HG03571 (cell line): Measurements from ENCODE around the gene UMODL1.

Experiments used
- ATAC-seq: cut with Tn5 transposase; IDR thresholded peaks from one replicate; pipeline ENCODE4 v1.9.1; 2021; ENCODE audit not compliant: unreplicated experiment

UMODL1 gene

GRCh38 chr21:42182713-42183371 lies 111.7 kb downstream of the UMODL1 start:
- ATAC-seq: no peak

- no peak for ATAC-seq
Observed at GRCh38 chr21:42183374-42184266, 112.5 kb downstream of the UMODL1 start.

GRCh38 chr21:42186591-42186990 lies 115.5 kb downstream of the UMODL1 start:
- no peak for ATAC-seq

- peak; percentile 97 for ATAC-seq
Observed at GRCh38 chr21:42187976-42188653, 117.0 kb downstream of the UMODL1 start.

GRCh38 chr21:42188663-42189062 lies 117.5 kb downstream of the UMODL1 start:
- ATAC-seq: no peak

GRCh38 chr21:42189431-42189830 lies 118.3 kb downstream of the UMODL1 start:
- no peak for ATAC-seq

- ATAC-seq: no peak
Observed at GRCh38 chr21:42189860-42190485, 118.9 kb downstream of the UMODL1 start.

- ATAC-seq: no peak
Observed at GRCh38 chr21:42190486-42190863, 119.4 kb downstream of the UMODL1 start.

- no peak for ATAC-seq
Observed at GRCh38 chr21:42191064-42191463, 119.9 kb downstream of the UMODL1 start.

- ATAC-seq: no peak
Observed at GRCh38 chr21:42191696-42192595, 120.8 kb downstream of the UMODL1 start.
